GM10266 (cell line): ENCODE data around the gene CELF5.

Experiments
- DNase-seq: peaks from one replicate; pipeline ENCODE4 v3.0.0; 2012; ENCODE audit errors: extremely low spot score
- TF ChIP-seq, protein P1 (sequence below): IDR thresholded peaks from 2 replicates; pipeline ENCODE4 v1.5.1; 2012; ENCODE audit warnings: mild to moderate bottlenecking, low read depth; ENCODE audit not compliant: control insufficient read depth, insufficient read depth; ENCODE audit errors: missing control alignments

Gene CELF5

DNA sequence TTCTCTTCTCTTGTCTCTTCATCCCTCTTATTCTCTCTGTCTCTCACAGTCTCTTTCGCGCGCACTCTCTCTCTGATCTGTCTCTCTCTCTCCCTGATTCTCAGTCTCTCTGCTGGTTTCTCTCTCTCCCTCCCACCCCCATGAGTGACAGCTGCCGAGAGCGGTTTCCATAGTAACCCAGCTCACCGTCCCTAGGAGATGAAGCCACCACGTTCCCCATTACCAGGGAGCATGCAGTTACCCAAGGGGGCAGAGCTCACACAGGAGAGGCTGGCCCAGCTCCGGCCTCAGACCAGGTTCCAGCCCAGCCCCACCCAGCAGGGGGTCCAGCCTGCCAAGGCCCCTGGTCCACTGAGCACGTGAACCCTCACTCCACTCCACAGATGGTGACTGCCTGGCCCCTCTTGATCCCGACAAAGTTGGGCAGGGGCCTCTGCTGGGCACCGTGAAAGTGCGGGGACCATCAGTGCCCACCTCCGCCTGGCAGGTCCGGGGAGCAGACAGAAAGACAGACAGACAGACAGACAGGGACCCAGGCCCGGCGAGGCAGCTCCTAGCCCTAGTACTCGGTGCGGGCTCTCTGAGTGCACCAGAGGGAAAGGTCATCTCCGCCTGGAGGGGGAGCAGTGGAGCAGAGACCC, 50.6 kb downstream of the CELF5 start:
- TF ChIP-seq, protein P1, sequence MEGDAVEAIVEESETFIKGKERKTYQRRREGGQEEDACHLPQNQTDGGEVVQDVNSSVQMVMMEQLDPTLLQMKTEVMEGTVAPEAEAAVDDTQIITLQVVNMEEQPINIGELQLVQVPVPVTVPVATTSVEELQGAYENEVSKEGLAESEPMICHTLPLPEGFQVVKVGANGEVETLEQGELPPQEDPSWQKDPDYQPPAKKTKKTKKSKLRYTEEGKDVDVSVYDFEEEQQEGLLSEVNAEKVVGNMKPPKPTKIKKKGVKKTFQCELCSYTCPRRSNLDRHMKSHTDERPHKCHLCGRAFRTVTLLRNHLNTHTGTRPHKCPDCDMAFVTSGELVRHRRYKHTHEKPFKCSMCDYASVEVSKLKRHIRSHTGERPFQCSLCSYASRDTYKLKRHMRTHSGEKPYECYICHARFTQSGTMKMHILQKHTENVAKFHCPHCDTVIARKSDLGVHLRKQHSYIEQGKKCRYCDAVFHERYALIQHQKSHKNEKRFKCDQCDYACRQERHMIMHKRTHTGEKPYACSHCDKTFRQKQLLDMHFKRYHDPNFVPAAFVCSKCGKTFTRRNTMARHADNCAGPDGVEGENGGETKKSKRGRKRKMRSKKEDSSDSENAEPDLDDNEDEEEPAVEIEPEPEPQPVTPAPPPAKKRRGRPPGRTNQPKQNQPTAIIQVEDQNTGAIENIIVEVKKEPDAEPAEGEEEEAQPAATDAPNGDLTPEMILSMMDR, result peak; percentile 68
- peak; percentile 83 for DNase-seq

DNA sequence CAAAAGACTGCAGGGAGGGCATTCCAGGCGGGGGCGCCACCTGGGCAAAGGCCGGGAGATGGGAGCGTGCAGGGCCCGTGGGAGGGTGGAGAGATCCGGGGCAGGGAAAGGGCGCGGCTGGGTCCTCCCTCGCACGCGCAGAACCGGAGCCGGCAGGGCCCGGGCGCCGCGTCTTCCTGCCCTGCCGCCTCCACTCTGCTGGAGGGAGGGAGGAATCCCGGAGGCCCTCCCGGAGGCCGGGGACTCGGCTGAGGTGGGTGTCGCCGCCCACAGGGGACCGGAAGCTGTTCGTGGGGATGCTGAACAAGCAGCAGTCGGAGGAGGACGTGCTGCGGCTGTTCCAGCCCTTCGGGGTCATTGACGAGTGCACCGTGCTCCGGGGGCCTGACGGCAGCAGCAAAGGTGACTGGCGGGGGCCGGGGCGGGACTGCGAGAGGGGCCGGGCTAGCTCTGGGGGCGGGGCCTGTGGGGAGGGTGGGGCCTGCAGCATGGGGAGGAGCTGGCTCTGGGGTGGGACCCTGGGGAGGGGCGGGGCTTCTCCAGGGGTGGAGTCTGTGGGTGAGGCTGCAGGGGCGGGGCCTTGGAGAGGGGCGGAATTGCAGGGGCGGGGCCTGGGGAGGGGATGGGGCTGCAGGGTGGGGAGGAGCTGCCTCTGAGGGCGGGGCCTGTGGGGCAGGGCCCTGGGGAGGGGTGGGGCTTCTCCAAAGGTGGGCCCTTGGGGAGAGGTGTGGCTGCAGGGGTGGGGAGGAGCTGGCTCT, 51.3 kb downstream of the CELF5 start:
- TF ChIP-seq, protein P1, result no peak
- DNase-seq, result peak; percentile 99

DNA sequence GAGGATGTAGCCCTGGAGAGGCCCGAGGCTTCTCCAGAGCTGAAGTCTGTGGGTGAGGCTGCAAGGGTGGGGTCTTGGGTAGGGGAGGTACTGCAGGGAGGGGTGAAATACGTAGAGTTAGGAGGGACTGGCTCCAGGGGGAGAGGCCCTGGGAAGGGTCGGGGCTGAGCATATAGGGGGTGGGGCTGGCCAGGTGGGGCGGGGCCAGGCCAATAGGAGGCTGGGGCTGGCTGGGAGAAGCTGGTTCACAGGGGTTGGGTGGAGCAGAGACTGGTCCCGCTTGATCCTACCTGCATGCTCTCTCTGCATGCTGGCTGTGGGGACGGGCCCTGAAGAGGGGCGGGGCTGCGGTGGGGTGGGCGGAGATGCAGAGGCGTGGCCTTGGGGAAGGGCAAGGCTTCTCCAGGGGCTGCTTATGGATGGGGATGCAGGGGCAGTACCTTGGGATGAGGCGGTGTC, 51.9 kb downstream of the CELF5 start:
- TF ChIP-seq, protein P1, result no peak
- DNase-seq, result no peak

DNA sequence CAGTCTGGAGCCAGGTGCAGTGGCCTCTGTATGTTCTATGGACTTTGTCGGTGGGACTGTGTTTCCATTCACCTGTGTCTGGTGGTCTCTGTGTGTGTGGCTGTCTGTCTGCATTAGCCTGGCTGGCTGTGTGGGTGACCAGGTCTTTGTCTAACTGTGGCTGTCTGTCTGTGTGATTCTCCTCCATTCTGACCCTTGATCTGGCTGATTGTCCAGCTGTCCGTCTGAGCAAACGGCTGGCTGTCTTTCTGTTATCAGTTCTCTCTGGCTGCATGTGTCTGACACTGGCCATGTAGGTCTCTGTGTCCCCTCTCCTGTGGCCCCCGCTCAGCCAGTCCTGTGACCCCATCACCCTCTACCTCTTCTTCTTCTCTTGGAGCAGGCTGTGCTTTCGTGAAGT, 53.2 kb downstream of the CELF5 start:
- DNase-seq, result no peak
- TF ChIP-seq, protein P1, result no peak

DNA sequence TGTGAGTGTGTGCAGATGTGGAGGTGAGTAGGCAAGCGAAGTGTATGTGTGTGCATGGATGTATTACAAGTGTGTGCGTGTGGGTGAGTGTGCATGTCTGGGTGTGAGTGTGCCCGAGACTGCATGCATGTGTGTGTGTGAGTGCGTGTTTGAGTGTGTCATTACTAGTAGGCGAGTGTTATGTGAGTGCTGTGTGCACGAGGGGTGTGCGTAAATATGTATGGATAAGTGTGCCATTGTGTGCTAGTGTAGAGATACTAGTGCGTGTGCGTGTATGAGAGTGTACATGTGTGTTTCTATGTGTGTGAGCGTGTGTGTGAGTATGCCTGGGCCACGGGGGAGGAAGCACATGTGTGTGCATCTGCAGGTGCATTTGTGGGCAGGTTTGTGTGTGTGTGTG, 53.8 kb downstream of the CELF5 start:
- no peak for DNase-seq
- TF ChIP-seq, protein P1, result no peak

DNA sequence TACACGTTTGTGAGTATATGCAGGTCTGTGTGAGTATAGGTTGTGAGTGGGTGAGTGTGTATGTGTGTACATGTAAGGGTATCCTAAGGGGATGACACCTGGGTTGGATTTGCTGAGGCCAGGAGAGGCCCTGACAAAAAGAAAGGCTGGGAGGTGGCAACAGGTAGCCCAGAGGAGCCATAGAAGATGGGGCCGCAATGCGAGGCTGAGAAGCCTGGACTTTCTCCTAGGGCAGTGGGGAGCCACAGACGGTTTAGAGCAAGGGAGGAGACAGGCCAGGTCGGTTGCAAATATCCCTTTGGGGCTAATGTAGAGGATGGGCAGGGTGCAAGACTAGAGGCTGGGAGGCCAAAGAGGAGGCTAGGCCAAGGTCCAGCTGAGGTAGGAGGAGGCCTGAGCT, 54.3 kb downstream of the CELF5 start:
- TF ChIP-seq, protein P1, result no peak
- DNase-seq, result no peak

DNA sequence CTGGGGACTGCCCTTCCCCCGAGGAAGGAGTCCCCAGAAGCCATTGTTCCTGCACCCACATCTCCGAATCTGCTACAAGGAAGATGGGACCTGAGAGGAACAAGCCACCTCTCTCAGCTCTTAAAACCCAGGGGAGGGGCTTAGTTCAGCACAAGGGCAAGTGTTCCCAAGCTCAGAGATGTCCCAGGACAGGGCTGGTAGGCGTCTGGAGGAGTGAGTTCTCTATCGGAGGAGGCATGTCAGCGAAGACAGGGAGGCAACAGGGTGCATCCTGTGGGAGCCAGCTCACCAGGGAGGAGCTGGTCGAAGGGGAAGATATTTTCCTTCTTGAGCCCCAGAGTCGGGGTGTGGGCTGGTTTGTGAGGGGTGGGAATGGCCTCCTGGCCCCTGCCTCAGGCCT, 54.8 kb downstream of the CELF5 start:
- DNase-seq, result no peak
- TF ChIP-seq, protein P1, result no peak
